ENCODE measurements around the gene SFRP4.

Gene SFRP4

GRCh38 chr7:37918526-37918925, 1.9 kb upstream of the SFRP4 start:
- no peak overlapping the region for H3K27ac ChIP-seq (ENCODE audit: low read depth, low read length)
- no peak overlapping the region for H3K4me3 ChIP-seq (ENCODE audit: insufficient read depth, low read length, poor library complexity, severe bottlenecking)
- H2AFZ ChIP-seq (ENCODE audit: low read depth, low read length, severe bottlenecking) = no peak overlapping the region
- H3K4me2 ChIP-seq (ENCODE audit: low read depth, low read length, poor library complexity, severe bottlenecking) = no peak overlapping the region
- H3K9me2 ChIP-seq (replicated peaks; ENCODE audit: insufficient read depth, low read length) = no peaks in the 10 kb centered on the region
- no peaks in the 10 kb centered on the region for H4K20me1 ChIP-seq (ENCODE audit: low read depth, low read length)
- no peaks in the 10 kb centered on the region for H3K9me3 ChIP-seq (ENCODE audit: insufficient read depth, low read length)
- H3K36me3 ChIP-seq (ENCODE audit: low read length) = no peaks in the 10 kb centered on the region
- H3K27me3 ChIP-seq (ENCODE audit: low read length) = no peaks in the 10 kb centered on the region
- no peak overlapping the region for H3K9ac ChIP-seq (ENCODE audit: low read length)
- TF ChIP-seq CTCF (IDR thresholded peaks at IDR 0.05; ENCODE audit: insufficient read depth, low read length, poor library complexity, severe bottlenecking) (no peak), EZH2phosphoT487 (conservative IDR thresholded peaks at IDR 0.05; ENCODE audit: low read length) (no peak)
- H3K79me2 ChIP-seq (ENCODE audit: insufficient read depth, low read length) = no peaks in the 10 kb centered on the region
- H3F3A ChIP-seq (ENCODE audit: insufficient read depth) = no peaks in the 10 kb centered on the region

- H3K27ac ChIP-seq (ENCODE audit: low read depth, low read length) = no peak overlapping the region
- no peaks in the 10 kb centered on the region for H4K20me1 ChIP-seq (ENCODE audit: low read depth, low read length)
- no peak for TF ChIP-seq EZH2phosphoT487 (conservative IDR thresholded peaks at IDR 0.05; ENCODE audit: low read length)
- TF ChIP-seq CTCF (IDR thresholded peaks at IDR 0.05; ENCODE audit: insufficient read depth, low read length, poor library complexity, severe bottlenecking) = no peak
- H3K36me3 ChIP-seq (ENCODE audit: low read length) = no peaks in the 10 kb centered on the region
- H3F3A ChIP-seq (ENCODE audit: insufficient read depth) = no peaks in the 10 kb centered on the region
- H3K27me3 ChIP-seq (ENCODE audit: low read length) = no peaks in the 10 kb centered on the region
- H3K9me3 ChIP-seq (ENCODE audit: insufficient read depth, low read length) = no peaks in the 10 kb centered on the region
- no peaks in the 10 kb centered on the region for H3K79me2 ChIP-seq (ENCODE audit: insufficient read depth, low read length)
- H2AFZ ChIP-seq (ENCODE audit: low read depth, low read length, severe bottlenecking) = no peak overlapping the region
- no peak overlapping the region for H3K9ac ChIP-seq (ENCODE audit: low read length)
- no peak overlapping the region for H3K4me2 ChIP-seq (ENCODE audit: low read depth, low read length, poor library complexity, severe bottlenecking)
- no peaks in the 10 kb centered on the region for H3K9me2 ChIP-seq (replicated peaks; ENCODE audit: insufficient read depth, low read length)
- H3K4me3 ChIP-seq (ENCODE audit: insufficient read depth, low read length, poor library complexity, severe bottlenecking) = no peak overlapping the region
Measured at GRCh38 chr7:37916017-37916672, 472 bp downstream of the SFRP4 start.

- H3K4me3 ChIP-seq (ENCODE audit: insufficient read depth, low read length, poor library complexity, severe bottlenecking) = no peak overlapping the region
- no peaks in the 10 kb centered on the region for H3K79me2 ChIP-seq (ENCODE audit: insufficient read depth, low read length)
- no peak for TF ChIP-seq EZH2phosphoT487 (conservative IDR thresholded peaks at IDR 0.05; ENCODE audit: low read length)
- no peak for TF ChIP-seq CTCF (IDR thresholded peaks at IDR 0.05; ENCODE audit: insufficient read depth, low read length, poor library complexity, severe bottlenecking)
- H3K27ac ChIP-seq (ENCODE audit: low read depth, low read length) = no peak overlapping the region
- H3K9me3 ChIP-seq (ENCODE audit: insufficient read depth, low read length) = no peaks in the 10 kb centered on the region
- no peak overlapping the region for H3K4me2 ChIP-seq (ENCODE audit: low read depth, low read length, poor library complexity, severe bottlenecking)
- no peaks in the 10 kb centered on the region for H3K27me3 ChIP-seq (ENCODE audit: low read length)
- H2AFZ ChIP-seq (ENCODE audit: low read depth, low read length, severe bottlenecking) = no peak overlapping the region
- no peaks in the 10 kb centered on the region for H4K20me1 ChIP-seq (ENCODE audit: low read depth, low read length)
- H3K9me2 ChIP-seq (replicated peaks; ENCODE audit: insufficient read depth, low read length) = no peaks in the 10 kb centered on the region
- H3K9ac ChIP-seq (ENCODE audit: low read length) = no peak overlapping the region
- H3F3A ChIP-seq (ENCODE audit: insufficient read depth) = no peaks in the 10 kb centered on the region
- no peaks in the 10 kb centered on the region for H3K36me3 ChIP-seq (ENCODE audit: low read length)
Measured at GRCh38 chr7:37915438-37915837, 1.2 kb downstream of the SFRP4 start.
